CD4-positive, CD25-positive, alpha-beta regulatory T cell (primary cell): ENCODE measurements around the gene ALK. TPM values are rescaled to one million over a fixed set of nuclear protein-coding genes. Genes with fewer than 3 reads are reported as not detected.

Experiments used
- ATAC-seq, 2 donors: fragments of 150-1000 bp; cut with Tn5 transposase; one replicate each; pipeline ENCODE4 v1.10.0; 2021; ENCODE audit warnings: low read depth in 2 of 2, moderate number of reproducible peaks in 2 of 2, moderate library complexity in 1 of 2
- DNase-seq, 3 donors: peaks; one replicate each; pipeline versions ENCODE4 v3.0.0 to v3.0.0-alpha.2; 2012 to 2022; ENCODE audit warnings: mixed read lengths in 1 of 3
- H3K27ac ChIP-seq: one replicate; pipeline ENCODE4 v1.7.0; 2013; ENCODE audit warnings: mild to moderate bottlenecking, low read length; ENCODE audit not compliant: insufficient read depth, poor library complexity, severe bottlenecking
- H3K27me3 ChIP-seq: one replicate; pipeline ENCODE4 v1.7.0; 2013; ENCODE audit warnings: low read length; ENCODE audit not compliant: control insufficient read depth, insufficient read depth
- H3K36me3 ChIP-seq: one replicate; pipeline ENCODE4 v1.7.0; 2013; ENCODE audit warnings: mild to moderate bottlenecking, low read length, moderate library complexity; ENCODE audit not compliant: control insufficient read depth, insufficient read depth
- H3K4me1 ChIP-seq: 2 replicates; pipeline ENCODE4 v1.7.0; 2013; ENCODE audit warnings: mild to moderate bottlenecking, low read length; ENCODE audit not compliant: insufficient read depth, control insufficient read depth, poor library complexity, severe bottlenecking
- H3K4me3 ChIP-seq: one replicate; pipeline ENCODE4 v1.7.0; 2013; ENCODE audit warnings: low read depth, mild to moderate bottlenecking, low read length, moderate library complexity
- H3K9me3 ChIP-seq, 2 experiments: 1 replicate in 1 of 2; 2 replicates in 1 of 2; pipeline ENCODE4 v1.7.0; 2013; ENCODE audit warnings: low read length in 2 of 2, mild to moderate bottlenecking in 1 of 2, moderate library complexity in 1 of 2; ENCODE audit not compliant: control insufficient read depth in 2 of 2
- H3K27ac Mint-ChIP-seq, 3 donors: one replicate each; pipeline ENCODE4 v1.8.0; 2020 to 2022; ENCODE audit warnings: mild to moderate bottlenecking in 3 of 3, mixed read lengths in 3 of 3, moderate library complexity in 2 of 3
- H3K27me3 Mint-ChIP-seq: one replicate; pipeline ENCODE4 v1.8.0; 2022; ENCODE audit warnings: mild to moderate bottlenecking, mixed read lengths
- H3K36me3 Mint-ChIP-seq: one replicate; pipeline ENCODE4 v1.8.0; 2020; ENCODE audit warnings: mixed read lengths
- H3K4me1 Mint-ChIP-seq, 4 donors: one replicate each; pipeline ENCODE4 v1.8.0; 2020 to 2022; ENCODE audit warnings: mixed read lengths in 4 of 4, mild to moderate bottlenecking in 1 of 4
- H3K4me3 Mint-ChIP-seq, 4 donors: one replicate each; pipeline ENCODE4 v1.8.0; 2020 to 2022; ENCODE audit warnings: mild to moderate bottlenecking in 4 of 4, mixed read lengths in 4 of 4, moderate library complexity in 3 of 4
- H3K9me3 Mint-ChIP-seq, 7 donors: one replicate each; pipeline ENCODE4 v1.8.0; 2020 to 2022; ENCODE audit warnings: mixed read lengths in 7 of 7, mild to moderate bottlenecking in 3 of 7, moderate library complexity in 2 of 7
- polyA plus RNA-seq, 4 donors: library from polyadenylated mRNA; unstranded; fragments of 300-500 nt; fragmentation: Illumina TruSeq; gene quantifications; one replicate each; pipeline ENCODE4 v1.2.3, GENCODE V29; 2021
- total RNA-seq: library from RNA; stranded (reverse); gene quantifications from one replicate; pipeline ENCODE4 v1.2.3, GENCODE V29; 2022

Gene ALK
- total and polyA plus RNA-seq, 5 donors from 2014 or later, result not detected

GRCh38 chr2:29281086-29281915 is 640.1 kb downstream of the ALK start:
- Histone ChIP-seq H3K36me3 (no peaks in the 10 kb centered on the region), H3K4me1 (no peaks in the 10 kb centered on the region), H3K27me3 (no peaks in the 10 kb centered on the region), H3K4me3 (no peak overlapping the region), H3K9me3 (no peaks in the 10 kb centered on the region), H3K27ac (no peak overlapping the region)
- H3K27ac Mint-ChIP-seq, result no peak overlapping the region
- H3K36me3 Mint-ChIP-seq, result no peaks in the 10 kb centered on the region
- H3K9me3 Mint-ChIP-seq, result peaks cover 0 to 4% (median 0%) of the 10 kb centered on the region in 7 donors
- no peak for ATAC-seq
- DNase-seq, result no peak
- H3K4me3 Mint-ChIP-seq, result no peak overlapping the region
- H3K4me1 Mint-ChIP-seq, result no peaks in the 10 kb centered on the region
- peaks cover 16% of the 10 kb centered on the region for H3K27me3 Mint-ChIP-seq

GRCh38 chr2:29278966-29279365 is 642.4 kb downstream of the ALK start:
- Mint-ChIP-seq H3K9me3 (peaks cover 0 to 2% (median 0%) of the 10 kb centered on the region in 7 donors), H3K4me1 (no peaks in the 10 kb centered on the region), H3K27me3 (peaks cover 21% of the 10 kb centered on the region), H3K27ac (no peak overlapping the region), H3K4me3 (no peak overlapping the region), H3K36me3 (no peaks in the 10 kb centered on the region)
- ATAC-seq (no peak), DNase-seq (no peak)
- no peaks in the 10 kb centered on the region for H3K4me1 ChIP-seq
- H3K27me3 ChIP-seq, result no peaks in the 10 kb centered on the region
- H3K9me3 ChIP-seq, result no peaks in the 10 kb centered on the region
- no peaks in the 10 kb centered on the region for H3K36me3 ChIP-seq
- H3K4me3 ChIP-seq, result no peak overlapping the region
- H3K27ac ChIP-seq, result no peak overlapping the region

GRCh38 chr2:29276151-29276550 is 645.2 kb downstream of the ALK start:
- DNase-seq (no peak), ATAC-seq (no peak)
- Mint-ChIP-seq H3K36me3 (no peaks in the 10 kb centered on the region), H3K27me3 (peaks cover 27% of the 10 kb centered on the region), H3K4me1 (no peaks in the 10 kb centered on the region), H3K27ac (no peak overlapping the region), H3K9me3 (peaks cover 0 to 2% (median 0%) of the 10 kb centered on the region in 7 donors), H3K4me3 (no peak overlapping the region)
- H3K36me3 ChIP-seq, result no peaks in the 10 kb centered on the region
- no peaks in the 10 kb centered on the region for H3K27me3 ChIP-seq
- no peaks in the 10 kb centered on the region for H3K9me3 ChIP-seq
- no peak overlapping the region for H3K27ac ChIP-seq
- H3K4me3 ChIP-seq, result no peak overlapping the region
- no peaks in the 10 kb centered on the region for H3K4me1 ChIP-seq

GRCh38 chr2:29275186-29275585 is 646.2 kb downstream of the ALK start:
- Mint-ChIP-seq H3K4me1 (no peaks in the 10 kb centered on the region), H3K9me3 (peaks cover 0 to 2% (median 0%) of the 10 kb centered on the region in 7 donors), H3K4me3 (no peak overlapping the region), H3K27ac (no peak overlapping the region), H3K36me3 (no peaks in the 10 kb centered on the region), H3K27me3 (peaks cover 31% of the 10 kb centered on the region)
- Histone ChIP-seq H3K4me3 (no peak overlapping the region), H3K4me1 (no peaks in the 10 kb centered on the region), H3K36me3 (no peaks in the 10 kb centered on the region), H3K9me3 (no peaks in the 10 kb centered on the region), H3K27ac (no peak overlapping the region), H3K27me3 (no peaks in the 10 kb centered on the region)
- DNase-seq, result no peak
- no peak for ATAC-seq

- no peak overlapping the region for H3K4me3 ChIP-seq
- no peak overlapping the region for H3K27ac Mint-ChIP-seq
- H3K27me3 Mint-ChIP-seq, result peaks cover 32% of the 10 kb centered on the region
- no peak overlapping the region for H3K4me3 Mint-ChIP-seq
- H3K4me1 Mint-ChIP-seq, result no peaks in the 10 kb centered on the region
- peaks cover 0 to under 1% (median 0%) of the 10 kb centered on the region in 7 donors for H3K9me3 Mint-ChIP-seq
- H3K36me3 Mint-ChIP-seq, result no peaks in the 10 kb centered on the region
- DNase-seq (no peak), ATAC-seq (no peak)
- no peaks in the 10 kb centered on the region for H3K4me1 ChIP-seq
- no peak overlapping the region for H3K27ac ChIP-seq
- H3K9me3 ChIP-seq, result no peaks in the 10 kb centered on the region
- no peaks in the 10 kb centered on the region for H3K36me3 ChIP-seq
- peaks cover 2% of the 10 kb centered on the region for H3K27me3 ChIP-seq
These were observed 647.4 kb downstream of the ALK start for GRCh38 chr2:29273685-29274611.

GRCh38 chr2:29273004-29273684 is 648.2 kb downstream of the ALK start:
- no peak overlapping the region for H3K27ac Mint-ChIP-seq
- H3K36me3 Mint-ChIP-seq, result no peaks in the 10 kb centered on the region
- H3K27me3 ChIP-seq, result peaks cover 2% of the 10 kb centered on the region
- no peaks in the 10 kb centered on the region for H3K9me3 Mint-ChIP-seq
- ATAC-seq, result no peak
- no peaks in the 10 kb centered on the region for H3K4me1 Mint-ChIP-seq
- H3K4me3 Mint-ChIP-seq, result no peak overlapping the region
- DNase-seq, result no peak
- peaks cover 29% of the 10 kb centered on the region for H3K27me3 Mint-ChIP-seq
- no peak overlapping the region for H3K4me3 ChIP-seq
- H3K27ac ChIP-seq, result no peak overlapping the region
- no peaks in the 10 kb centered on the region for H3K36me3 ChIP-seq
- H3K4me1 ChIP-seq, result no peaks in the 10 kb centered on the region
- no peaks in the 10 kb centered on the region for H3K9me3 ChIP-seq

GRCh38 chr2:29272311-29272710 is 649.1 kb downstream of the ALK start:
- peaks cover 24% of the 10 kb centered on the region for H3K27me3 Mint-ChIP-seq
- DNase-seq (no peak), ATAC-seq (no peak)
- H3K9me3 Mint-ChIP-seq, result no peaks in the 10 kb centered on the region
- H3K4me3 Mint-ChIP-seq, result no peak overlapping the region
- no peaks in the 10 kb centered on the region for H3K4me1 Mint-ChIP-seq
- H3K36me3 Mint-ChIP-seq, result no peaks in the 10 kb centered on the region
- Histone ChIP-seq H3K9me3 (no peaks in the 10 kb centered on the region), H3K4me1 (no peaks in the 10 kb centered on the region), H3K27ac (no peak overlapping the region), H3K4me3 (no peak overlapping the region), H3K27me3 (peaks cover 2% of the 10 kb centered on the region), H3K36me3 (no peaks in the 10 kb centered on the region)
- H3K27ac Mint-ChIP-seq, result no peak overlapping the region
